ENCODE measurements around the gene LSMEM2. TPM values are rescaled to one million over a fixed set of nuclear protein-coding genes. Genes with fewer than 3 reads are reported as not detected.

The LSMEM2 gene
- total RNA-seq, 3 donors from 2014 or later (not counting 1 experiment from before 2014, with no cell fraction given): not detected

DNA sequence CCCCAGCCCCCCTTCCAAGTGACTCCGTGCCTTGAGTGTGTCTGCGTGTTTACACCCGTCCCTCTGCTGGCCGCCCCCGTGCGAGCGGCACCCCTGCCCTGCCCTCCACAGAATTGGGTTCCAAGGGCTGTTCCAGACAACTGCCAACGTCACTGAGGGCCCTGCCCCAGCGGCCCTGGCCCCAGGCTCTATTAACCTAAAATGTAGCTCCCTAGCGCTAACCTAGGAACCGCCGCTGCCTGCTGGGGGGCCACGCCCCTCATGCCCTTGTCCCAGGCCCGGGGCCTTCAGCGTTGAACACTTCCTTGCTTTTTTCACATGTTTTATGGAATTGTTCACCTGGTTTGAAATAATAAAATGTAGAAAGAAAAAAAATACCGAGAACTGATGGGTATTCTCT is 19.9 kb upstream of the LSMEM2 start:
- Mint-ChIP-seq H3K36me3 (no peaks in the 10 kb centered on the region), H3K9me3 (no peaks in the 10 kb centered on the region), H3K27me3 (ENCODE audit: low read depth in 2 of 2) (no peaks in the 10 kb centered on the region), H3K4me1 (peaks cover 5 to 24% of the 10 kb centered on the region in 2 donors), H3K4me3 (peak overlapping the region; percentile 45), H3K27ac (peak overlapping the region; percentile 54 to 71)
- intact Hi-C loops (cut with micrococcal nuclease): no loop called here
- Histone ChIP-seq H3K9me3 (ENCODE audit: control insufficient read depth, insufficient read depth, low read length) (no peaks in the 10 kb centered on the region), H3K27me3 (ENCODE audit: control insufficient read depth, insufficient read depth, low read length) (no peaks in the 10 kb centered on the region), H3K27ac (ENCODE audit: low read length) (no peak overlapping the region), H3K4me1 (ENCODE audit: control insufficient read depth, insufficient read depth, low read length) (peaks cover 33% of the 10 kb centered on the region), H3K4me3 (ENCODE audit: low read length) (no peak overlapping the region), H3K36me3 (ENCODE audit: control insufficient read depth, insufficient read depth, low read length) (peaks cover 47% of the 10 kb centered on the region)
- 90% methylated on average over 16 of the region's 16 CpGs for WGBS (ENCODE audit: insufficient coverage)
- no peak for DNase-seq
- TF ChIP-seq, protein P1, sequence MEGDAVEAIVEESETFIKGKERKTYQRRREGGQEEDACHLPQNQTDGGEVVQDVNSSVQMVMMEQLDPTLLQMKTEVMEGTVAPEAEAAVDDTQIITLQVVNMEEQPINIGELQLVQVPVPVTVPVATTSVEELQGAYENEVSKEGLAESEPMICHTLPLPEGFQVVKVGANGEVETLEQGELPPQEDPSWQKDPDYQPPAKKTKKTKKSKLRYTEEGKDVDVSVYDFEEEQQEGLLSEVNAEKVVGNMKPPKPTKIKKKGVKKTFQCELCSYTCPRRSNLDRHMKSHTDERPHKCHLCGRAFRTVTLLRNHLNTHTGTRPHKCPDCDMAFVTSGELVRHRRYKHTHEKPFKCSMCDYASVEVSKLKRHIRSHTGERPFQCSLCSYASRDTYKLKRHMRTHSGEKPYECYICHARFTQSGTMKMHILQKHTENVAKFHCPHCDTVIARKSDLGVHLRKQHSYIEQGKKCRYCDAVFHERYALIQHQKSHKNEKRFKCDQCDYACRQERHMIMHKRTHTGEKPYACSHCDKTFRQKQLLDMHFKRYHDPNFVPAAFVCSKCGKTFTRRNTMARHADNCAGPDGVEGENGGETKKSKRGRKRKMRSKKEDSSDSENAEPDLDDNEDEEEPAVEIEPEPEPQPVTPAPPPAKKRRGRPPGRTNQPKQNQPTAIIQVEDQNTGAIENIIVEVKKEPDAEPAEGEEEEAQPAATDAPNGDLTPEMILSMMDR (IDR thresholded peaks at IDR 0.05): no peak
- ATAC-seq: no peak

DNA sequence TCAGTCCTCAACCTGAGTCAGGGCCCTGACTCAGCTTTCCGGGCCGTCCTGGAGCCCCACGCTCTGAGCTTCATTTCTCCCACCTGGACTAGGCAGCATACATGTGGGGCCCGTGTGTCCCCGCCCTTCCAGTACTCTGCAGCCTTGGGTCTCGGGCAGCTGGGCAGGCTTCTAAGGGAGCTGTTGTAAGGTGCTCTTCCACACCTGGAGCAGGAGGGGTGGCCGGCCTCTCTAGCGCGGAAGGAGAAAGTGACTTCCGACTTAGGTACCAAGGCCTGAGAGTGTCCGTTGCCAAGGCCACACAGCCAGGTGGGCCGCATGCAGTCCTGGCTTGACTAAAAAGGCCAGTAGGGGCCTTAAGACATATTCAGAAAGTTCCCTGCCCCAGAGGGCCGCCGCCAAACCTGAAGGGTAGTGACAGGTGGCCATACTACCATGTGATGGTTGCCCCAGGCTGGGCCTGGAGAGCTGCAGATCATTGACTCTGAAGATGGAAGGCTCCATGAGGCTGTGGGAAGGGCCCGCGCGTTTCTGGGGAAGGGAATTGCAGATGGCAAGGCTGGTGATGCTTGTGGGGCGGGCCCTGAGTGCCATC is 19.4 kb upstream of the LSMEM2 start:
- Mint-ChIP-seq H3K4me3 (peak overlapping the region; percentile 77), H3K27me3 (ENCODE audit: low read depth in 2 of 2) (no peaks in the 10 kb centered on the region), H3K36me3 (no peaks in the 10 kb centered on the region), H3K9me3 (no peaks in the 10 kb centered on the region), H3K27ac (peak overlapping the region; percentile 71 to 84), H3K4me1 (peaks cover 5 to 20% of the 10 kb centered on the region in 2 donors)
- H3K27me3 ChIP-seq (ENCODE audit: control insufficient read depth, insufficient read depth, low read length): no peaks in the 10 kb centered on the region
- DNase-seq: no peak
- peaks cover 42% of the 10 kb centered on the region for H3K36me3 ChIP-seq (ENCODE audit: control insufficient read depth, insufficient read depth, low read length)
- WGBS (ENCODE audit: insufficient coverage): 64% methylated on average over 18 of the region's 18 CpGs
- no peak overlapping the region for H3K4me3 ChIP-seq (ENCODE audit: low read length)
- peak in 2 of 3 donors; percentile 11 to 15 for ATAC-seq
- H3K9me3 ChIP-seq (ENCODE audit: control insufficient read depth, insufficient read depth, low read length): no peaks in the 10 kb centered on the region
- peaks cover 27% of the 10 kb centered on the region for H3K4me1 ChIP-seq (ENCODE audit: control insufficient read depth, insufficient read depth, low read length)
- TF ChIP-seq, protein P1 (IDR thresholded peaks at IDR 0.05): no peak
- intact Hi-C loops (cut with micrococcal nuclease): loop anchor here (1.0 kb wide), 3 partner anchors 13 to 33 kb away; partner anchors contain the start of gene IFRD2
- H3K27ac ChIP-seq (ENCODE audit: low read length): peak overlapping the region; percentile 43

DNA sequence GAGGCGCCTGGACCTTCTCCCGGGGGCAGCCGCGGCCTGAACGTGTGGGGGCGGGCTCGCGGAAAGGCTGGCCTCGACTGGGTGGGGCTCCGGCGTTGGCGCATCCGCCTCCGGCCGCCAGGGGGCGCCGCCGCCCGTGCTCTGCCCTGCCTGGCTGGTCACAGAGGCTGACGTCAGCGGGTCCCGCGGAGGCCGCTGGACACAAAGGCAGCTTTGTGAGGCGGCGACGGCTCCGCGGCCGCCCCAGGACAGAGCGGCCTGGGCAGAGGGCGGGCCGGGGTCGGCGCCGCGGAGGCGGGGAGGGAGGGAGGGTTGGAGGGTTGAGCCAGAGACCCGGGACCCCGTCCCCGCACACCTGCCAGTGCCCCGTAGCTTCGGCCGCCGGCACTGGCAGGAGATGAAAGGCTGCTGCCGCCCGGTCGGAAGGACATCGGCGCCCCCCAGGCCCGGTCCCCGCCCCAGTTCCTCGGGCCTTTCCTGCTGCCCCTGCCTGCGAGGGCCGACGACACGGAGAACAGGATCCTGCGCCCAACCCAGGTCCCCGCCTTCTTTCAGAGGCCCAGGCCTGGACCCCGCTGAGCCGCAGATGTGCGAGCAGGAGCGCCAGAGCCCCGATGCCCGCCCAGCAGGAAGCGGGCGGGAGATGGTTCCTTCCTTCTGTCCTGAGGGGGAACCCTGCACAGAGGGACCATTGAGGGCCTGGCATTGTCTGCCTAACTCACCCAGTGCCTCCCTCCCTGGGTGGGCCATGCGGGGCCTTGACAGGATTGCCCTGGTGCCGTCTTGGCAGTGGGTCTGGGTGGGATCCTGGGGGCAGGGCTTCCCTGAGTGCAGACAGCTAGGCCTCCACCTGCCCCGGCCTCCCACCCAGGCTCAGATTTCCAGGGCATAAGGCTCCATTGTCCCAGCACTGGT is 18.6 kb upstream of the LSMEM2 start:
- Mint-ChIP-seq H3K36me3 (no peaks in the 10 kb centered on the region), H3K4me1 (peaks cover 5 to 16% of the 10 kb centered on the region in 2 donors), H3K4me3 (peak overlapping the region; percentile 77), H3K27ac (peak overlapping the region; percentile 71 to 84), H3K9me3 (no peaks in the 10 kb centered on the region), H3K27me3 (ENCODE audit: low read depth in 2 of 2) (no peaks in the 10 kb centered on the region)
- DNase-seq (peak; percentile 92), ATAC-seq (peak; percentile 95 to 98 (median 95))
- Histone ChIP-seq H3K36me3 (ENCODE audit: control insufficient read depth, insufficient read depth, low read length) (peaks cover 35% of the 10 kb centered on the region), H3K27me3 (ENCODE audit: control insufficient read depth, insufficient read depth, low read length) (no peaks in the 10 kb centered on the region), H3K4me1 (ENCODE audit: control insufficient read depth, insufficient read depth, low read length) (peaks cover 20% of the 10 kb centered on the region), H3K9me3 (ENCODE audit: control insufficient read depth, insufficient read depth, low read length) (no peaks in the 10 kb centered on the region), H3K27ac (ENCODE audit: low read length) (peak overlapping the region; percentile 77), H3K4me3 (ENCODE audit: low read length) (peak overlapping the region; percentile 44)
- 3% methylated on average over 70 of the region's 70 CpGs for WGBS (ENCODE audit: insufficient coverage)
- TF ChIP-seq, protein P1 (IDR thresholded peaks at IDR 0.05): peak; percentile 92
- intact Hi-C loops (cut with micrococcal nuclease): loop anchor here (1.0 kb wide), 3 partner anchors 14 to 33 kb away; partner anchors contain the start of gene IFRD2

All from natural killer cell (primary cell).